Measurements from ENCODE around the gene SMIM12. TPM values are rescaled to one million over a fixed set of nuclear protein-coding genes. Genes with fewer than 3 reads are reported as not detected.

SMIM12 gene
- total RNA-seq, 1 donor from 2014 or later: 34.0 TPM

DNA sequence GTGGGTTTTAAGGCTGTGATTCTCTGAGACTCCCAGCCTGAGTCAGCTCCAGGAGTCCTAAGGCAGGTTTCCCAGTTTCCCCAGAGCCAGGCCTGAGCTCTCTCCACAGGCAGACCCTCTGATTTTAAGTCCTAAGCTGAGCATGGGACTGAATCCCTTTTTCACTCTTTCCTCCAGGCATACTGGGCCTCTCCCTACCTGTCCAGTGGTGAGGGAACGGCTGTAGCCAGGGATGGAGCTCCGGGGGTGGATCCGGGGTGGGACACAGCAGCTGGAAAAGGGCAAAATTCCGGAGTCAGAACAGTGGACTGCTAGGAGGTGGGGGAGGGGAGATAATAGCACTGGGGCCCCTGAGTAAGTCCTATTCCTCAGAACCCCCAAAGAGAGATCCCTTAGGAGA lies 39.9 kb upstream of the SMIM12 start:
- Histone ChIP-seq H3K27ac (no peak overlapping the region), H3K36me3 (no peaks in the 10 kb centered on the region), H3K4me3 (no peak overlapping the region), H3K4me1 (no peaks in the 10 kb centered on the region), H3K9me3 (no peaks in the 10 kb centered on the region), H3K27me3 (ENCODE audit: low read depth) (peaks cover 13% of the 10 kb centered on the region)
- TF ChIP-seq, protein P1, sequence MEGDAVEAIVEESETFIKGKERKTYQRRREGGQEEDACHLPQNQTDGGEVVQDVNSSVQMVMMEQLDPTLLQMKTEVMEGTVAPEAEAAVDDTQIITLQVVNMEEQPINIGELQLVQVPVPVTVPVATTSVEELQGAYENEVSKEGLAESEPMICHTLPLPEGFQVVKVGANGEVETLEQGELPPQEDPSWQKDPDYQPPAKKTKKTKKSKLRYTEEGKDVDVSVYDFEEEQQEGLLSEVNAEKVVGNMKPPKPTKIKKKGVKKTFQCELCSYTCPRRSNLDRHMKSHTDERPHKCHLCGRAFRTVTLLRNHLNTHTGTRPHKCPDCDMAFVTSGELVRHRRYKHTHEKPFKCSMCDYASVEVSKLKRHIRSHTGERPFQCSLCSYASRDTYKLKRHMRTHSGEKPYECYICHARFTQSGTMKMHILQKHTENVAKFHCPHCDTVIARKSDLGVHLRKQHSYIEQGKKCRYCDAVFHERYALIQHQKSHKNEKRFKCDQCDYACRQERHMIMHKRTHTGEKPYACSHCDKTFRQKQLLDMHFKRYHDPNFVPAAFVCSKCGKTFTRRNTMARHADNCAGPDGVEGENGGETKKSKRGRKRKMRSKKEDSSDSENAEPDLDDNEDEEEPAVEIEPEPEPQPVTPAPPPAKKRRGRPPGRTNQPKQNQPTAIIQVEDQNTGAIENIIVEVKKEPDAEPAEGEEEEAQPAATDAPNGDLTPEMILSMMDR (IDR thresholded peaks at IDR 0.05): no peak
- no peak for DNase-seq
- intact Hi-C loops (cut with DNase I): no loop called here
- ATAC-seq: no peak

DNA sequence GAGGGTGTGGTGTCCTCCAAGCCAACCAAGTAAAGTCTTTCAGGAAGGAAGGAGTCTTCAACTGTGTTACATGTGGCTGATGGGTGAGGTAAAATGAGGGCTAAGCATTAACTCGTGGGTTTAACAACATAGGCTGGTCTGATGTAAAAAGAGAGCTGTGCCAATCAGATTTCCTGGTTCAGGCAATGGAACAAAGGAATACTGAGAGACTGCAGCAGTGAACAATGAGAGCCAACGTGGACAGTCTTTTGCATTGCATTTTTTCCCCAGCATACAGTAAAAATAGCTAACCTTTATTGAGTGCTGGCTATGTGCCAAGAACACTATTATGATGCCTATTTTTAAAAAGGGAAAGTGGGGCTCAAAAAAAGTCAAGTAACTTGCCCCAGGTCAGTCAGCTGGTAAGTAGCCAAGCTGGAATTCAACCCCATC lies 38.8 kb upstream of the SMIM12 start:
- Histone ChIP-seq H3K4me1 (no peaks in the 10 kb centered on the region), H3K9me3 (no peaks in the 10 kb centered on the region), H3K4me3 (no peak overlapping the region), H3K36me3 (no peaks in the 10 kb centered on the region), H3K27me3 (ENCODE audit: low read depth) (peaks cover 7% of the 10 kb centered on the region), H3K27ac (no peak overlapping the region)
- TF ChIP-seq, protein P1 (IDR thresholded peaks at IDR 0.05): no peak
- intact Hi-C loops (cut with DNase I): no loop called here
- no peak for ATAC-seq
- DNase-seq: no peak

DNA sequence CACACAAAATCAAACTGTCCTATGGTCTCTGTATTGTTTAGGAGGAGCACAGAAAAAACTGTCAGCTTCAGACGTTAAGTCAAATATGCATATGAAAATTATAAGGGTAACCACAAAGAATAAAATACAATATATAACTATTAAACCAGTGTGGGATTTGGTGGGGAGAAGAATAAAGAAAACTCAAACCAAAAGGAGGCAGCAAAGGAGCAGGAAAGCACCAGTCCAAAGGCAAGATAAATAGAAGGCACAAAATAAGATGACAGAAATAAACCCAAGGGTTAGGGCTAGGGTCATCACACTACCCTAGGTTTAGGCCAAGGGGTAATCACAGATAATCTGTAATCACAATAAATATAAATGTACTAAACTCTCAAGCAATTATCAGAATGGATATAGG lies 37.1 kb upstream of the SMIM12 start:
- DNase-seq: no peak
- Histone ChIP-seq H3K27me3 (ENCODE audit: low read depth) (no peaks in the 10 kb centered on the region), H3K9me3 (peaks cover 10% of the 10 kb centered on the region), H3K4me1 (no peaks in the 10 kb centered on the region), H3K27ac (no peak overlapping the region), H3K4me3 (no peak overlapping the region), H3K36me3 (no peaks in the 10 kb centered on the region)
- TF ChIP-seq, protein P1 (IDR thresholded peaks at IDR 0.05): no peak
- ATAC-seq: no peak
- intact Hi-C loops (cut with DNase I): no loop called here

DNA sequence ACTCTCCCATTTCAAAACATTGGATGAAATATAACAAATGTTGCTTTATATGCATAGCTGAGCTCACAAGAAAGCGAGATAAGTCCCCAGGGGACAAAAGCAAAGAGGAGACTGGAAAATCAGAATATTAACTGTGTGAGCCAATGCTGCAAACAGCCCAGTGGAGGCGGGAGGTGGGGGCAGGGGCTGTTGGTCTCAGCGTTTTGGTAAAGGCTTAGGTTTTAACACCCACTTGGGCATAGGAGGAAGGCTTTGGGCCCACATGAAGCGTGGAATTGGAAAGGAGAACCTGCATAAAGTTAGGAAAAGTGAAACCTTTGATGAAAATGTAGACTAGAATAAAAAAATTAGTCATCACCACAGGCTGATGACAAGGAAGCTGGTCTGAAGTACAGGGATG lies 30.2 kb upstream of the SMIM12 start:
- H3K36me3 ChIP-seq: no peaks in the 10 kb centered on the region
- DNase-seq (no peak), ATAC-seq (no peak)
- intact Hi-C loops (cut with DNase I): no loop called here
- H3K4me1 ChIP-seq: peaks cover 12% of the 10 kb centered on the region
- H3K27ac ChIP-seq: no peak overlapping the region
- H3K4me3 ChIP-seq: no peak overlapping the region
- peaks cover 26% of the 10 kb centered on the region for H3K27me3 ChIP-seq (ENCODE audit: low read depth)
- H3K9me3 ChIP-seq: peaks cover 11% of the 10 kb centered on the region
- TF ChIP-seq, protein P1 (IDR thresholded peaks at IDR 0.05): no peak

DNA sequence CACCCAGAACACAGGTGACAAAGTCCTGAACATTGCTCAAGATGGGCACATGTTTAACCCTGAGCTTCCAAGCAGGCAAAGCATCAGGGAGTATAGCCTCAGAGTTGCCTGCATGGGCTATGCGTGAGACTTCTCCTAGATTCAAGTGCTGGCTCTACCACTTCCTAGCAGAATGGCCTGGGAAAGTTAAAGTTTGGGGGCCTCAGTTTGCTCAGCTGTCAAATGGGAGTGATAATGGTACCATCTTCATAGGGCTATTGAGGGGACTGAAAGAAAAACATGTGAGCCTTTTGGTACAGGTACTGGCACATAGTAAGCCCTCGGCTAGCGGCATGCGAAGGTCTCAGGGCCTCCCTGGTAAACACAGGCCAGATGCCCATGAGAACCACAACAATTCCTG lies 28.0 kb upstream of the SMIM12 start:
- intact Hi-C loops (cut with DNase I): no loop called here
- TF ChIP-seq, protein P1 (IDR thresholded peaks at IDR 0.05): no peak
- ATAC-seq (no peak), DNase-seq (no peak)
- no peaks in the 10 kb centered on the region for H3K36me3 ChIP-seq
- H3K27ac ChIP-seq: no peak overlapping the region
- peaks cover 11% of the 10 kb centered on the region for H3K9me3 ChIP-seq
- peaks cover 12% of the 10 kb centered on the region for H3K4me1 ChIP-seq
- H3K27me3 ChIP-seq (ENCODE audit: low read depth): peaks cover 39% of the 10 kb centered on the region
- H3K4me3 ChIP-seq: no peak overlapping the region
